H9 (cell line): ENCODE results near the gene TMEM119. TPM values are rescaled to one million over a fixed set of nuclear protein-coding genes. Genes with fewer than 3 reads are reported as not detected.

Experiments
- DNase-seq: peaks from one replicate; pipeline ENCODE4 v3.0.0-alpha.2; 2017
- H2AFZ ChIP-seq: one replicate; pipeline ENCODE4 v1.6.1; 2013; ENCODE audit warnings: mild to moderate bottlenecking, low read length, control low read depth, moderate library complexity
- H2AK5ac ChIP-seq: 2 replicates; pipeline ENCODE4 v1.6.1; 2013; ENCODE audit warnings: low read length, control low read depth, mixed read lengths; ENCODE audit not compliant: insufficient read length
- H2BK120ac ChIP-seq: one replicate; pipeline ENCODE4 v1.6.1; 2013; ENCODE audit warnings: low read depth, mild to moderate bottlenecking, low read length, control low read depth, inconsistent platforms; ENCODE audit not compliant: poor library complexity, severe bottlenecking
- H2BK12ac ChIP-seq: 2 replicates; pipeline ENCODE4 v1.6.1; 2013; ENCODE audit warnings: low read length, control low read depth, mixed read lengths, low read depth; ENCODE audit not compliant: insufficient read length
- H2BK15ac ChIP-seq: 2 replicates; pipeline ENCODE4 v1.6.1; 2013; ENCODE audit warnings: low read depth, low read length, control low read depth
- H2BK20ac ChIP-seq: one replicate; pipeline ENCODE4 v1.6.1; 2013; ENCODE audit warnings: low read depth, mild to moderate bottlenecking, low read length, control low read depth, inconsistent platforms; ENCODE audit not compliant: poor library complexity, severe bottlenecking
- H2BK5ac ChIP-seq: 2 replicates; pipeline ENCODE4 v1.6.1; 2013; ENCODE audit warnings: low read length, control low read depth, mixed read lengths; ENCODE audit not compliant: insufficient read length
- H3K14ac ChIP-seq: 2 replicates; pipeline ENCODE4 v1.6.1; 2013; ENCODE audit warnings: low read length, control low read depth; ENCODE audit not compliant: insufficient read depth
- H3K18ac ChIP-seq: 2 replicates; pipeline ENCODE4 v1.6.1; 2013; ENCODE audit warnings: low read depth, mild to moderate bottlenecking, mixed read lengths, low read length, control low read depth; ENCODE audit not compliant: insufficient read length
- H3K23ac ChIP-seq: 2 replicates; pipeline ENCODE4 v1.6.1; 2013; ENCODE audit warnings: low read length, control low read depth, mixed read lengths, low read depth; ENCODE audit not compliant: insufficient read length
- H3K23me2 ChIP-seq: 2 replicates; pipeline ENCODE4 v1.6.1; 2013; ENCODE audit warnings: low read depth, mild to moderate bottlenecking, mixed read lengths, low read length, control low read depth; ENCODE audit not compliant: insufficient read length, poor library complexity, severe bottlenecking
- H3K27ac ChIP-seq: 2 replicates; pipeline ENCODE4 v1.5.1; 2013; ENCODE audit warnings: low read length, control low read depth, mixed read lengths, low read depth; ENCODE audit not compliant: insufficient read length
- H3K27me3 ChIP-seq: 2 replicates; pipeline ENCODE4 v1.6.1; 2013; ENCODE audit warnings: low read length, control low read depth, inconsistent platforms; ENCODE audit not compliant: insufficient read depth
- H3K4ac ChIP-seq: 2 replicates; pipeline ENCODE4 v1.6.1; 2013; ENCODE audit warnings: low read depth, mild to moderate bottlenecking, control low read depth, inconsistent platforms, low read length, moderate library complexity
- H3K4me1 ChIP-seq: 2 replicates; pipeline ENCODE4 v1.6.1; 2013; ENCODE audit warnings: low read length, control low read depth, inconsistent platforms; ENCODE audit not compliant: insufficient read depth
- H3K4me2 ChIP-seq: 2 replicates; pipeline ENCODE4 v1.6.1; 2013; ENCODE audit warnings: low read length, control low read depth, mixed read lengths; ENCODE audit not compliant: insufficient read length, insufficient read depth
- H3K56ac ChIP-seq: 2 replicates; pipeline ENCODE4 v1.6.1; 2013; ENCODE audit warnings: low read depth, mild to moderate bottlenecking, mixed read lengths, low read length, control low read depth; ENCODE audit not compliant: insufficient read length
- H3K79me1 ChIP-seq: 2 replicates; pipeline ENCODE4 v1.6.1; 2013; ENCODE audit warnings: low read depth, mild to moderate bottlenecking, moderate library complexity, low read length, control low read depth, inconsistent platforms; ENCODE audit not compliant: insufficient read depth, poor library complexity, severe bottlenecking
- H3K79me2 ChIP-seq: 2 replicates; pipeline ENCODE4 v1.6.1; 2013; ENCODE audit warnings: low read length, control low read depth, inconsistent platforms; ENCODE audit not compliant: insufficient read depth
- H3K9ac ChIP-seq: 2 replicates; pipeline ENCODE4 v1.6.1; 2013; ENCODE audit warnings: low read length, control low read depth, mixed read lengths; ENCODE audit not compliant: insufficient read length; ENCODE audit errors: extremely low read depth
- H3K9me3 ChIP-seq: one replicate; pipeline ENCODE4 v1.6.1; 2013; ENCODE audit warnings: low read depth, low read length, inconsistent platforms; ENCODE audit not compliant: control insufficient read depth
- H3T11ph ChIP-seq: one replicate; pipeline ENCODE4 v1.6.1; 2013; ENCODE audit warnings: mild to moderate bottlenecking, low read length, control low read depth, inconsistent platforms
- H4K20me1 ChIP-seq: one replicate; pipeline ENCODE4 v1.6.1; 2013; ENCODE audit not compliant: control insufficient read depth, insufficient read length, insufficient read depth
- H4K5ac ChIP-seq: 2 replicates; pipeline ENCODE4 v1.6.1; 2013; ENCODE audit warnings: low read depth, mild to moderate bottlenecking, mixed read lengths, low read length, control low read depth; ENCODE audit not compliant: insufficient read length
- H4K8ac ChIP-seq: replicated peaks from 2 replicates; pipeline ENCODE4 v1.6.1; 2013; ENCODE audit warnings: low read length, control low read depth, mixed read lengths, low read depth; ENCODE audit not compliant: insufficient read length
- H4K91ac ChIP-seq: 2 replicates; pipeline ENCODE4 v1.6.1; 2013; ENCODE audit warnings: low read depth, mild to moderate bottlenecking, moderate library complexity, mixed read lengths, low read length, control low read depth; ENCODE audit not compliant: insufficient read length
- H3K27ac Mint-ChIP-seq, 3 experiments: 2 replicates in 2 of 3; 3 replicates in 1 of 3; pipeline ENCODE4 v1.8.0; 2020 to 2021; ENCODE audit warnings: mixed read lengths in 3 of 3, mild to moderate bottlenecking in 1 of 3, moderate library complexity in 1 of 3
- H3K27me3 Mint-ChIP-seq: 2 replicates; pipeline ENCODE4 v1.8.0; 2021; ENCODE audit warnings: low read depth, mild to moderate bottlenecking, moderate library complexity, mixed read lengths
- H3K36me3 Mint-ChIP-seq, 3 experiments: 2 replicates in 2 of 3; 3 replicates in 1 of 3; pipeline ENCODE4 v1.8.0; 2020 to 2021; ENCODE audit warnings: low read depth in 3 of 3, mixed read lengths in 3 of 3; ENCODE audit not compliant: insufficient read depth in 1 of 3
- H3K4me1 Mint-ChIP-seq, 2 experiments: 2 replicates each; pipeline ENCODE4 v1.8.0; 2020; ENCODE audit warnings: mixed read lengths in 2 of 2
- H3K4me3 Mint-ChIP-seq, 2 experiments: 2 replicates in 1 of 2; 3 replicates in 1 of 2; pipeline ENCODE4 v1.8.0; 2020 to 2021; ENCODE audit warnings: mild to moderate bottlenecking in 2 of 2, mixed read lengths in 2 of 2, moderate library complexity in 1 of 2
- H3K9me3 Mint-ChIP-seq, 2 experiments: 2 replicates in 1 of 2; 3 replicates in 1 of 2; pipeline ENCODE4 v1.8.0; 2020; ENCODE audit warnings: mild to moderate bottlenecking in 2 of 2, mixed read lengths in 2 of 2, moderate library complexity in 1 of 2
- WGBS: extraction: QIAGEN DNeasy Blood & Tissue Kit; methylation state at CpG from one replicate; pipeline ENCODE4 v1.1.7; 2013; ENCODE audit warnings: missing lambda C conversion rate, low lambda C conversion rate, mixed read lengths; ENCODE audit not compliant: insufficient read length; ENCODE audit errors: extremely low coverage; 5-methylcytosine and 5-hydroxymethylcytosine counted together
- total RNA-seq: library from RNA; stranded (reverse); gene quantifications from 2 replicates; pipeline ENCODE4 v1.2.1, GENCODE V29; 2021
- TF ChIP-seq, protein P1 (sequence below): fragments of 200-600 bp; sonication (generic); conservative IDR thresholded peaks from 3 replicates; pipeline ENCODE4 v1.8.0; 2021; ENCODE audit warnings: antibody characterized with exemption, mild to moderate bottlenecking

The TMEM119 gene
- total RNA-seq, 1 experiment from 2014 or later: not detected

DNA sequence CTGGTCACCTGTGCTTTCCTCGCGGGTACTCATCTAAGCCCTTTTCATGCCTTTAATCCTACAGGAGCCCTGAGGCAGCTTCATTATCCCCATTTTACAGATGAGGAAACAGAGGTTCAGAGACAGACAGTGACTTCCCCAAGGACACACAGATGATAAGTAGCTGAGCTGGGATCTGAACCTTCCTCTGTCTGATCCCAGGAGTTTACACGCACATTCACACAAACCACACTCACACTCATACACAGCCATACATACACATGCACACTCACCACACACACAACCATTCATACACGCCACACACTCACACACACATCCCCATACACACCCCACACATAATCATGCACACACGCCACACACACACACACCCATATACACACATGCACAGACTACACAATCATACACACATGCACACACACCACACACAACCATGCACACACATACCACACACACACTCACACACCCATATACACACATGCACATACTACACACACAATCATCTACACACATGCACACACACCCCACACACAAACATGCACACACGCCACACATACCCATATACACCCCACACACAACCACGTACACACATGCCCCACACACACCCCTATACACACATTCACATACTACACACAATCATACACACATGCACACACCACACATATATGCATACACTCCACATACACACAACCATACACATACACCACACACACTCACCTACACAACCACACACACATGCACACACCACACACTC is 2.7 kb downstream of the TMEM119 start:
- H3K23me2 ChIP-seq: no peaks in the 10 kb centered on the region
- H3K23ac ChIP-seq: no peak overlapping the region
- DNase-seq: no peak
- H3K14ac ChIP-seq: no peak overlapping the region
- no peak overlapping the region for H2AFZ ChIP-seq
- no peaks in the 10 kb centered on the region for H3K79me2 ChIP-seq
- WGBS: 100% methylated on average over 4 of the region's 7 CpGs
- no peak overlapping the region for H4K91ac ChIP-seq
- TF ChIP-seq, protein P1, sequence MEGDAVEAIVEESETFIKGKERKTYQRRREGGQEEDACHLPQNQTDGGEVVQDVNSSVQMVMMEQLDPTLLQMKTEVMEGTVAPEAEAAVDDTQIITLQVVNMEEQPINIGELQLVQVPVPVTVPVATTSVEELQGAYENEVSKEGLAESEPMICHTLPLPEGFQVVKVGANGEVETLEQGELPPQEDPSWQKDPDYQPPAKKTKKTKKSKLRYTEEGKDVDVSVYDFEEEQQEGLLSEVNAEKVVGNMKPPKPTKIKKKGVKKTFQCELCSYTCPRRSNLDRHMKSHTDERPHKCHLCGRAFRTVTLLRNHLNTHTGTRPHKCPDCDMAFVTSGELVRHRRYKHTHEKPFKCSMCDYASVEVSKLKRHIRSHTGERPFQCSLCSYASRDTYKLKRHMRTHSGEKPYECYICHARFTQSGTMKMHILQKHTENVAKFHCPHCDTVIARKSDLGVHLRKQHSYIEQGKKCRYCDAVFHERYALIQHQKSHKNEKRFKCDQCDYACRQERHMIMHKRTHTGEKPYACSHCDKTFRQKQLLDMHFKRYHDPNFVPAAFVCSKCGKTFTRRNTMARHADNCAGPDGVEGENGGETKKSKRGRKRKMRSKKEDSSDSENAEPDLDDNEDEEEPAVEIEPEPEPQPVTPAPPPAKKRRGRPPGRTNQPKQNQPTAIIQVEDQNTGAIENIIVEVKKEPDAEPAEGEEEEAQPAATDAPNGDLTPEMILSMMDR: no peak
- H2BK20ac ChIP-seq: no peak overlapping the region
- H4K8ac ChIP-seq: no peak overlapping the region
- peaks cover 2% of the 10 kb centered on the region; the same call in 1 of the 2 replicates for H3K27me3 Mint-ChIP-seq
- no peak overlapping the region for H3K56ac ChIP-seq
- H3K27ac ChIP-seq: no peak overlapping the region
- no peaks in the 10 kb centered on the region for H3K9me3 ChIP-seq
- H2BK15ac ChIP-seq: no peak overlapping the region
- H3K27ac Mint-ChIP-seq: no peak overlapping the region
- H2AK5ac ChIP-seq: no peak overlapping the region
- H3K9ac ChIP-seq: no peak overlapping the region
- H3K4me2 ChIP-seq: no peak overlapping the region
- no peak overlapping the region for H3K18ac ChIP-seq
- H4K5ac ChIP-seq: no peak overlapping the region
- H3K27me3 ChIP-seq: no peaks in the 10 kb centered on the region
- no peaks in the 10 kb centered on the region for H3K4me1 ChIP-seq
- H2BK12ac ChIP-seq: no peak overlapping the region
- H3K9me3 Mint-ChIP-seq: no peaks in the 10 kb centered on the region
- no peaks in the 10 kb centered on the region for H4K20me1 ChIP-seq
- no peak overlapping the region for H2BK5ac ChIP-seq
- H3T11ph ChIP-seq: no peak overlapping the region
- H3K36me3 Mint-ChIP-seq: no peaks in the 10 kb centered on the region
- H2BK120ac ChIP-seq: no peak overlapping the region
- H3K79me1 ChIP-seq: no peaks in the 10 kb centered on the region
- peaks cover 4 to 13% of the 10 kb centered on the region in 2 experiments; a peak in 3 of 4 replicates for H3K4me1 Mint-ChIP-seq
- no peak overlapping the region for H3K4me3 Mint-ChIP-seq
- H3K4ac ChIP-seq: no peak overlapping the region
